Spleen (tissue), 7 donors: ENCODE measurements around the gene RBM23.

ENCODE experiments used
- CTCF ChIP-seq, 11 experiments: fragments of 200-600 bp in 7 of 11; fragments of 450-650 bp in 4 of 11; sonication (generic) in 4 of 11; IDR thresholded peaks in 8 of 11; conservative IDR thresholded peaks in 3 of 11; 1 replicate in 7 of 11; 2 replicates in 4 of 11; pipeline versions ENCODE4 v1.4.0 to v1.8.0; 2016 to 2021; ENCODE audit warnings: antibody characterized with exemption in 11 of 11, inconsistent platforms in 4 of 11, mild to moderate bottlenecking in 1 of 11
- POLR2A ChIP-seq, 3 donors: fragments of 450-650 bp; IDR thresholded peaks; one replicate each; pipeline ENCODE4 v1.5.1; 2017; ENCODE audit warnings: antibody characterized with exemption in 3 of 3, mild to moderate bottlenecking in 1 of 3
- POLR2AphosphoS5 ChIP-seq, 3 donors: sonication (generic); formaldehyde crosslinking; IDR thresholded peaks; one replicate each; pipeline ENCODE4 v1.5.1; 2017; ENCODE audit warnings: antibody characterized with exemption in 3 of 3
- donor health status: DM: no; HTN: no; CAD: no; lungs with moderate emphysema.
- donor health status: DM: no; HTN: no; CAD: no.
- donor health status: DM: no; HTN: no; CAD: no.

- TF ChIP-seq POLR2A (IDR thresholded peaks at IDR 0.05): no peak
- no peak for TF ChIP-seq CTCF (IDR thresholded peaks at IDR 0.05 in 8 of 11, conservative IDR thresholded peaks at IDR 0.05 in 3 of 11)
- TF ChIP-seq POLR2AphosphoS5 (IDR thresholded peaks at IDR 0.05): no peak
Observed at GRCh38 chr14:22910916-22911315, 8.0 kb downstream of the RBM23 start.
